Breast epithelium (tissue), 4 donors: Measurements from ENCODE around the gene GCH1. TPM values are rescaled to one million over a fixed set of nuclear protein-coding genes. Genes with fewer than 3 reads are reported as not detected.

ENCODE experiments used
- DNase-seq, 2 donors: peaks; one replicate each; pipeline ENCODE4 v3.0.0-alpha.2; 2019; ENCODE audit warnings: low spot score in 2 of 2
- H3K27ac ChIP-seq, 2 donors: fragments of 200-600 bp; sonication (generic) in 1 of 2; one replicate each; pipeline ENCODE4 v1.5.1; 2016 to 2019; ENCODE audit warnings: mild to moderate bottlenecking in 1 of 2
- H3K27me3 ChIP-seq, 2 donors: fragments of 200-600 bp; sonication (generic) in 1 of 2; one replicate each; pipeline versions ENCODE4 v1.5.1 to v1.6.0; 2017 to 2019; ENCODE audit warnings: control low read depth in 1 of 2, mild to moderate bottlenecking in 1 of 2
- H3K36me3 ChIP-seq: fragments of 200-600 bp; one replicate; pipeline ENCODE4 v1.5.1; 2019
- H3K4me1 ChIP-seq, 2 donors: fragments of 200-600 bp; sonication (generic); one replicate each; pipeline ENCODE4 v1.5.1; 2016 to 2019; ENCODE audit warnings: control low read depth in 1 of 2
- H3K4me3 ChIP-seq, 3 donors: fragments of 200-600 bp; sonication (generic); 1 replicate in 2 of 3; 2 replicates in 1 of 3; pipeline ENCODE4 v1.5.1; 2016 to 2019; ENCODE audit warnings: mild to moderate bottlenecking in 3 of 3, moderate library complexity in 2 of 3
- H3K9me3 ChIP-seq, 2 donors: fragments of 200-600 bp; sonication (generic) in 1 of 2; one replicate each; pipeline ENCODE4 v1.5.1; 2016 to 2019; ENCODE audit warnings: control low read depth in 1 of 2
- CTCF ChIP-seq, 3 donors: fragments of 450-650 bp; IDR thresholded peaks; one replicate each; pipeline ENCODE4 v1.5.1; 2016 to 2017; ENCODE audit warnings: antibody characterized with exemption in 3 of 3, mild to moderate bottlenecking in 3 of 3, moderate library complexity in 3 of 3
- POLR2A ChIP-seq: fragments of 450-650 bp; IDR thresholded peaks from one replicate; pipeline ENCODE4 v1.6.1; 2016; ENCODE audit warnings: antibody characterized with exemption, mild to moderate bottlenecking, moderate library complexity
- POLR2AphosphoS5 ChIP-seq, 3 donors: sonication (generic); formaldehyde crosslinking; IDR thresholded peaks; one replicate each; pipeline ENCODE4 v1.6.1; 2017; ENCODE audit warnings: antibody characterized with exemption in 3 of 3
- intact Hi-C: fragments of 100-400 bp; cut with DNase I; formaldehyde crosslinking; loops from one replicate; pipeline ENCODE4 v1.15.1; 2023; ENCODE audit warnings: low total_unique reads
- total RNA-seq, 3 donors: library from RNA; depleted of rRNA; stranded (reverse); fragments of >200 nt; gene quantifications; one replicate each; pipeline ENCODE4 v1.1.0, GENCODE V29; 2016

GCH1 gene
- total RNA-seq, 3 donors from 2014 or later, result 3.4 to 20.1 (median 19.3) TPM

- H3K4me3 ChIP-seq, result no peak overlapping the region
- TF ChIP-seq POLR2A (no peak), CTCF (IDR thresholded peaks at IDR 0.05) (no peak), POLR2AphosphoS5 (IDR thresholded peaks at IDR 0.05) (no peak)
- H3K27me3 ChIP-seq, result no peaks in the 10 kb centered on the region
- H3K9me3 ChIP-seq, result peaks cover 9% of the 10 kb centered on the region in 2 donors
- no peaks in the 10 kb centered on the region for H3K36me3 ChIP-seq
- DNase-seq, result no peak
- no peak overlapping the region for H3K27ac ChIP-seq
- H3K4me1 ChIP-seq, result no peaks in the 10 kb centered on the region
- intact Hi-C loops, result no loop called here
These were observed 108.5 kb downstream of the GCH1 start for GRCh38 chr14:54794159-54794558.

- Histone ChIP-seq H3K27ac (no peak overlapping the region), H3K4me3 (no peak overlapping the region), H3K9me3 (peaks cover 9% of the 10 kb centered on the region in 2 donors), H3K36me3 (no peaks in the 10 kb centered on the region), H3K4me1 (no peaks in the 10 kb centered on the region), H3K27me3 (no peaks in the 10 kb centered on the region)
- DNase-seq, result no peak
- intact Hi-C loops, result no loop called here
- TF ChIP-seq POLR2AphosphoS5 (IDR thresholded peaks at IDR 0.05) (no peak), CTCF (IDR thresholded peaks at IDR 0.05) (no peak), POLR2A (no peak)
These were observed 110.3 kb downstream of the GCH1 start for GRCh38 chr14:54792288-54792687.

Other genes with a start within 250 kb of the GCH1 start
- gene WDHD1, start 124.3 kb upstream of the GCH1 start, total RNA-seq, result 1 to 10 TPM; 1.8 to 3.5 (median 2.3) TPM
- 10 to 100 TPM; 16.0 to 23.3 (median 16.3) TPM for gene SOCS4, start 124.4 kb upstream of the GCH1 start, total RNA-seq
- 10 to 100 TPM; 37.7 to 60.4 (median 39.4) TPM for gene MAPK1IP1L, start 148.8 kb upstream of the GCH1 start, total RNA-seq
- 100 to 1,000 TPM; 293 to 580 (median 571) TPM for gene LGALS3, start 226.4 kb upstream of the GCH1 start, total RNA-seq